HEK293 (cell line): Measurements from ENCODE around the gene SEZ6L.

Experiments
- RBAK ChIP-seq: fragments of 450-650 bp; formaldehyde crosslinking; IDR thresholded peaks from 2 replicates; pipeline ENCODE4 v1.5.1; 2016; ENCODE audit warnings: missing biosample characterization, missing genetic modification characterization
- YY2 ChIP-seq: fragments of 450-650 bp; formaldehyde crosslinking; IDR thresholded peaks from 2 replicates; pipeline ENCODE4 v1.5.1; 2016; ENCODE audit warnings: missing biosample characterization, missing genetic modification characterization
- ZBTB8A ChIP-seq: fragments of 450-650 bp; formaldehyde crosslinking; IDR thresholded peaks from 2 replicates; pipeline ENCODE4 v1.5.1; 2016; ENCODE audit warnings: missing biosample characterization, missing genetic modification characterization
- ZNF24 ChIP-seq: fragments of 450-650 bp; formaldehyde crosslinking; IDR thresholded peaks from 2 replicates; pipeline ENCODE4 v1.5.1; 2016; ENCODE audit warnings: missing biosample characterization, missing genetic modification characterization
- TF ChIP-seq, protein P1 (sequence below): fragments of 450-650 bp; formaldehyde crosslinking; IDR thresholded peaks from 2 replicates; pipeline ENCODE4 v1.5.1; 2016; ENCODE audit warnings: missing biosample characterization, missing genetic modification characterization
- TF ChIP-seq, protein P2 (sequence below): fragments of 450-650 bp; formaldehyde crosslinking; IDR thresholded peaks from 2 replicates; pipeline ENCODE4 v1.5.1; 2016; ENCODE audit warnings: missing biosample characterization, missing genetic modification characterization, borderline replicate concordance
- TF ChIP-seq, protein P3 (sequence below): fragments of 450-650 bp; formaldehyde crosslinking; IDR thresholded peaks from 2 replicates; pipeline ENCODE4 v1.5.1; 2017; ENCODE audit warnings: missing biosample characterization, missing genetic modification characterization
- TF ChIP-seq, protein P4 (sequence below): fragments of 450-650 bp; formaldehyde crosslinking; IDR thresholded peaks from 2 replicates; pipeline ENCODE4 v1.5.1; 2016; ENCODE audit warnings: missing biosample characterization, missing genetic modification characterization

DNA sequence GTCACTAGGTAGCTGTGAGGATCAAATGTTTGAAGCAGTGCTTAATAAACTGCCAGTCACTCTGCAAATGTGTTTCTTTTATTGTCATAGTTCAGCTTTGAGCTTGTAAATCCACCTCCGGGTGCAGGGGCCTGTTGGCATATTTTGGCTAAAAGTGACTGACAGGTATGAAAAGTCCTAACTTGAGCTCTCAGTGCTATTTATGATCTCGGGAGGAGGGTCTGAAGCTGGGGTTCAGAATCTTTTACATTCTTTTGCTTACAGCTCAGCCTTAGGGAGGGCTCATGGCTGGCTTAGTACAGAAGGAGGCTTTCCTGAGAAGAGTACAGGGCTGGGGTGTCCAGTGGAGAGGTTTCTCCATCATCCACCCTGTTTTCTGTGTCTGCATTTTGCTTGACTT lies 261.3 kb downstream of the SEZ6L start:
- TF ChIP-seq, protein P1, sequence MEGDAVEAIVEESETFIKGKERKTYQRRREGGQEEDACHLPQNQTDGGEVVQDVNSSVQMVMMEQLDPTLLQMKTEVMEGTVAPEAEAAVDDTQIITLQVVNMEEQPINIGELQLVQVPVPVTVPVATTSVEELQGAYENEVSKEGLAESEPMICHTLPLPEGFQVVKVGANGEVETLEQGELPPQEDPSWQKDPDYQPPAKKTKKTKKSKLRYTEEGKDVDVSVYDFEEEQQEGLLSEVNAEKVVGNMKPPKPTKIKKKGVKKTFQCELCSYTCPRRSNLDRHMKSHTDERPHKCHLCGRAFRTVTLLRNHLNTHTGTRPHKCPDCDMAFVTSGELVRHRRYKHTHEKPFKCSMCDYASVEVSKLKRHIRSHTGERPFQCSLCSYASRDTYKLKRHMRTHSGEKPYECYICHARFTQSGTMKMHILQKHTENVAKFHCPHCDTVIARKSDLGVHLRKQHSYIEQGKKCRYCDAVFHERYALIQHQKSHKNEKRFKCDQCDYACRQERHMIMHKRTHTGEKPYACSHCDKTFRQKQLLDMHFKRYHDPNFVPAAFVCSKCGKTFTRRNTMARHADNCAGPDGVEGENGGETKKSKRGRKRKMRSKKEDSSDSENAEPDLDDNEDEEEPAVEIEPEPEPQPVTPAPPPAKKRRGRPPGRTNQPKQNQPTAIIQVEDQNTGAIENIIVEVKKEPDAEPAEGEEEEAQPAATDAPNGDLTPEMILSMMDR: no peak
- TF ChIP-seq, protein P2, sequence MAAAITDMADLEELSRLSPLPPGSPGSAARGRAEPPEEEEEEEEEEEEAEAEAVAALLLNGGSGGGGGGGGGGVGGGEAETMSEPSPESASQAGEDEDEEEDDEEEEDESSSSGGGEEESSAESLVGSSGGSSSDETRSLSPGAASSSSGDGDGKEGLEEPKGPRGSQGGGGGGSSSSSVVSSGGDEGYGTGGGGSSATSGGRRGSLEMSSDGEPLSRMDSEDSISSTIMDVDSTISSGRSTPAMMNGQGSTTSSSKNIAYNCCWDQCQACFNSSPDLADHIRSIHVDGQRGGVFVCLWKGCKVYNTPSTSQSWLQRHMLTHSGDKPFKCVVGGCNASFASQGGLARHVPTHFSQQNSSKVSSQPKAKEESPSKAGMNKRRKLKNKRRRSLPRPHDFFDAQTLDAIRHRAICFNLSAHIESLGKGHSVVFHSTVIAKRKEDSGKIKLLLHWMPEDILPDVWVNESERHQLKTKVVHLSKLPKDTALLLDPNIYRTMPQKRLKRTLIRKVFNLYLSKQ (tag by site-specific recombination): no peak
- TF ChIP-seq, protein P3, sequence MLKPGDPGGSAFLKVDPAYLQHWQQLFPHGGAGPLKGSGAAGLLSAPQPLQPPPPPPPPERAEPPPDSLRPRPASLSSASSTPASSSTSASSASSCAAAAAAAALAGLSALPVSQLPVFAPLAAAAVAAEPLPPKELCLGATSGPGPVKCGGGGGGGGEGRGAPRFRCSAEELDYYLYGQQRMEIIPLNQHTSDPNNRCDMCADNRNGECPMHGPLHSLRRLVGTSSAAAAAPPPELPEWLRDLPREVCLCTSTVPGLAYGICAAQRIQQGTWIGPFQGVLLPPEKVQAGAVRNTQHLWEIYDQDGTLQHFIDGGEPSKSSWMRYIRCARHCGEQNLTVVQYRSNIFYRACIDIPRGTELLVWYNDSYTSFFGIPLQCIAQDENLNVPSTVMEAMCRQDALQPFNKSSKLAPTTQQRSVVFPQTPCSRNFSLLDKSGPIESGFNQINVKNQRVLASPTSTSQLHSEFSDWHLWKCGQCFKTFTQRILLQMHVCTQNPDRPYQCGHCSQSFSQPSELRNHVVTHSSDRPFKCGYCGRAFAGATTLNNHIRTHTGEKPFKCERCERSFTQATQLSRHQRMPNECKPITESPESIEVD (tag by site-specific recombination): no peak
- TF ChIP-seq ZBTB8A (tag by site-specific recombination): no peak
- TF ChIP-seq RBAK (tag by site-specific recombination): no peak
- no peak for TF ChIP-seq YY2
- TF ChIP-seq ZNF24: no peak
- TF ChIP-seq, protein P4, sequence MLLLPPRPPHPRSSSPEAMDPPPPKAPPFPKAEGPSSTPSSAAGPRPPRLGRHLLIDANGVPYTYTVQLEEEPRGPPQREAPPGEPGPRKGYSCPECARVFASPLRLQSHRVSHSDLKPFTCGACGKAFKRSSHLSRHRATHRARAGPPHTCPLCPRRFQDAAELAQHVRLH (tag by site-specific recombination): no peak
